Putamen (tissue), 1 donor: ENCODE results near the gene OR10A2.
"Not testable (repeated sequence)": the region's sequence is repeated elsewhere in the genome, so short reads cannot be mapped to it uniquely, and the experiment has no call there.

Experiments
- DNase-seq: peaks from one replicate; pipeline ENCODE4 v3.0.0-alpha.2; 2016; ENCODE audit warnings: low spot score

OR10A2 gene

DNA sequence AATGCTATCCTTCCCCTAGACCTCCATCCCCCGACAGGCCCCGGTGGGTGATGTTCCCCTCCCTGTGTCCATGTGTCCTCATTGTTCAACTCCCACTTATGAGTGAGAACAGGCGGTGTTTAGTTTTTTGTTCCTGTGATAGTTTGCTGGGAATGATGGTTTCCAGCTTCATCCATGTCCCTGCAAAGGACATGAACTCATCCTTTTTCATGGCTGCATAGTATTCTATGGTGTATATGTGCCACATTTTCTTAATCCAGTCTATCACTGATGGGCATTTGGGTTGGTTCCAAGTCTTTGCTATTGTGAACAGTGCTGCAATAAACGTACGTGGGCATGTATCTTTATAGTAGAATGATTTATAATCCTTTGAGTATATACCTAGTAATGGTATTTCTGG lies 24.9 kb downstream of the OR10A2 start:
- DNase-seq: not testable (repeated sequence)

- DNase-seq: no peak
Measured at GRCh38 chr11:6888830-6889229, 26.0 kb downstream of the OR10A2 start.

DNA sequence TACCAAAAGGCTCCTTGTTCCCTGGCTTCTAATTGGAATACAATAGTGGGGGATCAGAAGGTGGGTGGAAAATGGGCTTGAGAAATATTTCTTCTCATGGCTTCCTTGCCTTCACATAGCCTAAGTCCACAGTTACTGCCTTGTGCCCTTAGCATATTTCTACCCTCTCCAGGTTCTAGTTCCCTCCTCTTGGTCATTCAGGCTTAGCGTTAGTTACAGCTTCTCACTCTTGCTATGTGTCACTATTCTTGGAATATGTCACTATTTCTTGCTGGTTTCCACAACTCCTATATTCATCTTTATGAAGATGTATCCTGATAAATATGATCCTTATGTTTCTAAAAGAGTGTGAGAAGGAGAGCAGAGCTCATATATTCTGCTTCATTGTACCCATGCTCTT lies 27.0 kb downstream of the OR10A2 start:
- no peak for DNase-seq

DNA sequence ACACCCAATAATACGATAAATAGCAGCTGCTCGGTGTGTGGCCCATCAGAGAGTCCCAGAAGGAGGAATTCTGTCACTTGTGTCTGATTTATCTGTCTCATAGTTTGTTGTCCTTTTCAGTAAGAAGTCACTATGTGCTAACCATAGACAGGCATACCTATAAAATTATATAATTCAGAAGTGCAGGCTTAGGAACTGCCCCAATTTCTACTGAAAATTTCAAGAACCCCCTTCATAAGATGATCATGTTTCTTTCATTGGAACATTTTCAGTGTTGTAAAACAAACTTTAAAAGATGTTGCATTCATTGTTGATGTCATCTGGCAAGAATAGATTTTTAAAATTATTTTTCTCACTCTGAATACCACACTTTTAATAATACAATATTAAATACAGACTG lies 29.5 kb downstream of the OR10A2 start, which contains the start of gene OR2D2:
OR2D2 (minus strand) TSS at position 101 of the 400 bp plus-strand sequence; CDS start at position 101, 0 bp downstream.
- no peak for DNase-seq

DNA sequence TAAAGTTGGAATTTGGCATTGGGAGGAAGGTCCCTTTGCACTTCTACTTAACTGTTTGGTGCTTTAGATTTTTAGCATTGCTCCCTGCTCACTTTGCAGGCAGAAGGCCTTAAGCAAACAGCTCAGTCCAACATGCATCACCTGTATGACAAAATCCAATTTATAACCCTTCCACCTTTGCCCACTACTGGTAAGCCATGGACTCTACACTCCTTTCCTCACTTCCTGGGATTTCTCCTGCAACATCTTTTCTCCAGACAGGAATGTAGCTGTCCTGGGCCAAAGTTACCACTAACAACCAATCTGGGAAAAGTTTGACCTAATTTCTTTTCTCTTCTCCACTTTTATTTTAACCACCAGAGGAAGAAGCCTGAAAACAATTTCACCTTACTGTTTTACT lies 31.2 kb downstream of the OR10A2 start:
- no peak for DNase-seq

- DNase-seq: no peak
Measured at GRCh38 chr11:6895010-6895409, 32.2 kb downstream of the OR10A2 start.

DNA sequence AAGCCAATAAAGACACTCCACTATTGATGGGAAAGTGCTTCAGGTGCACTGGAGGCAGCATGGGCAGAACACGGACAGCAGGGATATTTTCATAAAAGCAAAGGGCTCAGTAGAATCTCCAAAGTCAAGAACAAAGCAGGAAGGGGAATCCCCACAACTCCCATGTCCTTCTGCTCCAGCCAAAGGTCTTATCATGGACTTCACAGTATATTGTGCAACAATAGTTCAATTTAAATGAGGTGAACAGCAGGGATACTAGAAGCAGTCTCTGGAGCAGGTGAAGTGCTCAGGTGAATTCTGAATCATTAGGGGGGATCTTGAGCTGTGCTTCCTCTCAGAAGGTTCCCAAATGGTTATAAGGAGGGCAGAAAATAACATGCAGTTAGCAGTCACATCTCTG lies 36.1 kb downstream of the OR10A2 start:
- no peak for DNase-seq

- DNase-seq: no peak
Measured at GRCh38 chr11:6900327-6900999, 37.6 kb downstream of the OR10A2 start.

- not testable (repeated sequence) for DNase-seq
Measured at GRCh38 chr11:6904804-6905203, 41.9 kb downstream of the OR10A2 start.

- no peak for DNase-seq
Measured at GRCh38 chr11:6911378-6911777, 48.5 kb downstream of the OR10A2 start.

DNA sequence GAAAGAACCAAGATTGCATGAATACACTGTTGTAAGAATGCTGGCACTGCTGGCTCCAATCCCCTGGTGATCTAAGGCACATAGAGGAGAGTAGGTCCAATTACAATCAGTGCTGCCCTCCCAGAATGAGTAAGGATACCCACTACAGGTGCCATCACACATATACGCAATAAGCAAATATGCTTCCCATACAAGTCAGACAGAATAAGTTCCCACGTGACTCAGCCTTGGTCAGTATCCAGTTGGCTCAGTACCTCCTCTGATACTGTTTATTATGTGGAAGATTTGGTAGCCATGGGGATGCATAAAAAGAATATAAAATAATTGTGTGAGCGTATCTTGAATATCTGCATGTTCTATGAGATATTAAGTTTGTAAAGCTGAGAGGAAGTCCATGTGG lies 49.1 kb downstream of the OR10A2 start:
- DNase-seq: no peak

DNA sequence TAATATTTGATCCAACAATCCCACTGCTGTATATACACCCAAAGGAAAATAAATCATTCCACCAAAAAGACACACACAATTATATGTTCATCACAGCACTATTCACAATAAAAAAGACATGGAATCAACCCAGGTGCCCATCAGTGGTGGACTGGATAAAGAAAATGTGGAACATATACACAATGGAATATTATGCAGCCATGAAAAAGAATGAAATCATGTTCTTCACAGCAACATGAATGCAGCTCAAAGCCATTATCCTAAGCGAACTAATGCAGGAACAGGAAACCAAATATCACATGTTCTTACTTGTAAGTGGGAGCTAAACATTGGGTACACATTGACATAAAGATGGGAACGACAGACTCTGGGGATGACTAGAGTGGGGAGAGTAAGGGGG lies 56.8 kb downstream of the OR10A2 start:
- DNase-seq: no peak

DNA sequence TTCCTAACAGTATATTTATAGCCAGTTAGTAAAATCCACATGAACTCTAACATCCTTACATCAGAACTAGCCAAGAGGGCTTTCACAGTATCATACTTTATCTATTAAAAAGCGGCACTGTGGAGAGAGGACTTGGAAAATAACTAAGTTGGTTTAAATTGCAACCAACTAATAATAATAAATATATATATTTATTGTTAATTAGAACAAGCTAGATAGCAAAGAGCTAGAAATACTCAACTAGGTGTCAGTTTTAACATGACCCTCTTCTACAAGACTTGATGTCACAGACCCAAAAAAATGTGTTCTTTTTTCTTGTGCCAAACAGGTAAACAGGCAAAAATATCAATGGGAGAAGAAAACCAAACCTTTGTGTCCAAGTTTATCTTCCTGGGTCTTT lies 57.8 kb downstream of the OR10A2 start, which contains the start of gene OR2D3:
OR2D3 (plus strand) TSS at position 301 of the 400 bp plus-strand sequence; CDS start at position 301, 0 bp downstream.
- DNase-seq: no peak
